ENCODE data around the gene CYS1.

CYS1 gene

GRCh38 chr2:10091182-10091888 lies 11.1 kb upstream of the CYS1 start:
- no peak for DNase-seq

GRCh38 chr2:10089565-10090190 lies 9.5 kb upstream of the CYS1 start:
- DNase-seq, result no peak

DNA sequence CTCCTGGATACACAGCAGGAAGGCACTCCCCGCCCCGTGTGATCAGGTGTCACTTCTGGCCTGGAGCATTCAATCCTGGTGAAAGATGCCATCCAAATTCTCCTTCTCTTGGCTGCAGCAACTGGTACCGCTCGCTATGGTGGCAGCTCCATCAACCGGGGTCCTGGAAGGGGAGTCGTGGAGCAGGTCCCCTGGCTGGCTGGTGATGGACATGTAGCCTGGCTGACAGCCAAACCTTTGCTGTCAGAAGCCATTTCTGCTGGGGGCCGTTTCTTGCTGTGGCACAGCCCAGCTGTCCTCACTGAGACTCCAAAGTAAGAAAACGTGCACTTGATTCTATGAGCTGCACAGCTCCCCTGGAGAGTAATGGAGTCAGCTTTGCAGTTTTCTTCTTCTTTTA lies 7.1 kb upstream of the CYS1 start:
- no peak for DNase-seq

DNA sequence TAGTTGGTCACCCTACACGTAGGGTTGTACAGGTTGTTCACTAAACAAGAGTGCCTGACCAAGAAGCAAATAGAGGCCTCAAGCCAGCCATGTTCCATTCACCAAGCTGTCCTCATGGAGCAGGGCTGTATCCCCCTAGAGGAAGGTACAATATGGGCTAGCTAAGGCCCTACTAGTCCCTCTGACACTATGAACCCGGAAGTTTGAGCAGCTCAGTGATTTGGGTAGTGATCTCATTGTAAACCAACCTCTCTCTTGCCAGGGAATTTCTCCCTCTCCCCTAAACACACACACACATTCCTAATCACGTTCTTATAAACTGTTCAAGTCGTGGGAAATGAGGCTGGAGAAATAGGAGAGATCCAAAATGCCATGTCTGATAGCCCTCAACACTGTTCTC lies 6.7 kb upstream of the CYS1 start:
- DNase-seq, result no peak

DNA sequence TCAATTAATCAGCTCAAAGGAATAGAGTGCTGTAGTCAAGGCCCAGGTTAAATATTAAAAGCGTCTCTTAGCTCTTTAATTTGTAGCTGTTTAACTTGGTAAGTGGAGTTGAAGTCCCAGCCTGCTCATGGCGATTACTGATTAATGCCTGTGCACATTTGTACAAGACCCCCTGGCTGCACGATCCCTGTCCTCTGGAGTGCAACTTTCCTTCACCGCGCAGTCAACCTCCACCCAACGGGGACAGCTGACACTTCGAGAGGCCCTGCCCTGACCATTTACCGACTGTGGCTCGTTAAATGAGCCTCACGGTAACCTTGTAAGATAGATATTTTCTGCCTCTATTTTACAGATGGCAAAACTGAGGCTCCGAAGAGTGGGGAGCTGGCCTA lies 5.5 kb upstream of the CYS1 start:
- no peak for DNase-seq

DNA sequence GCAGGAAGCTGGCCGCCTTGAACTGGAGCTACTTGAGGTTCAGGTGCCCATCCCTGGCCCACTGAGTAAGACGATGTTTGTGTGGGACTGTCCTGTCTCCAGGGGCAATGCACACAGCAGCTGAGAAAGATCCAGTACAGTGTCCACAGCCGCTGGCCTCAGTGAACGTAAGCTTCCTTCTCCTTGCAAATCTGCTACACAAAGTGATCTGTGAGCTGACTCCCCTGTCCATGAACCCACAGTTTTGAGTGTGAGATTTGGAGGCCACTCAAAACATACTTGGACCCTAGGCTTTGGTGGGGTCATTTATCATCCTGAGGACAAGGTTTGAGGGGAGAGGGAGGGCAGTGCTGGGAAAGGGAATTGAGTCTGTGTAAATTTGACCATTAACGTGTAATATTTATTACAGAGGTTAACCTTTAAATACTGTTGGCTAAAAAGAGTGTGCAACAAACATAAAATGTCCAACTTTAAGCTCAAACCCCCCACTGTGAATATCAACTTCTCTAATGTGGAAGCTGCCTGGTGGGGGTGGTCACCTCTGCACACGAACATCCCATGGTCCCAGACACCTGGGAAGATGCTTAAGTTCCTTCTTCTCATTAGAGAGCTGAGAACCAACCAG lies 4.9 kb upstream of the CYS1 start:
- DNase-seq, result no peak

DNA sequence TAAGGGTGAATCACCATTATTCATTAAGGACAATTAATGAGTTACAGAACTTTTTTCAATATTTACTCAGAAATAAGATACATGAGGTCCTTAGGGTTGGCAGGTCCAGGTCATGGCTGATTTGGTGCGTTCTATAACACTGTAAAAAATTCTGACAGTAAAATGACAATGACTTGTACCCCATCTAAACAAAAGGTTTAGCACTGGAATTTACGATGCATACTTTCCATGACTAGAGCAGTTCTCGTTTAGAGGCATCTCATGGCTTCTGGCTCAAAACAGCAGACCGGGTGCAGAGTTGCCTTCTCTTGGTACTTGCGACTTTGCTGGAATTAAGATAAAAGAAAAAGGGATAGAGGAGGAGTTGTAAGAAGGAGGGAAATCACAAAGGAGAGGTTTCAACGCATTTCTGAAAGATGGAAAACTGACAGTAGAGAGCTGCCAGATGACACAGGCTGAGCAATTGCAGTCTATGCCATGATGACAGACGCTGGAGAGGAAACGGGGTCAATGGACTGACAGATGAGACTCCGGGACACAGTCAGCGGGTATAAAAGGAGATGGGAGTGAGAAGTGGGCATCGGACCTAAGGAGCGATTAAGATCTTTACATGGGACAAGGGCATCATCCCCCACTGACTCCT lies 4.1 kb upstream of the CYS1 start:
- no peak for DNase-seq

DNA sequence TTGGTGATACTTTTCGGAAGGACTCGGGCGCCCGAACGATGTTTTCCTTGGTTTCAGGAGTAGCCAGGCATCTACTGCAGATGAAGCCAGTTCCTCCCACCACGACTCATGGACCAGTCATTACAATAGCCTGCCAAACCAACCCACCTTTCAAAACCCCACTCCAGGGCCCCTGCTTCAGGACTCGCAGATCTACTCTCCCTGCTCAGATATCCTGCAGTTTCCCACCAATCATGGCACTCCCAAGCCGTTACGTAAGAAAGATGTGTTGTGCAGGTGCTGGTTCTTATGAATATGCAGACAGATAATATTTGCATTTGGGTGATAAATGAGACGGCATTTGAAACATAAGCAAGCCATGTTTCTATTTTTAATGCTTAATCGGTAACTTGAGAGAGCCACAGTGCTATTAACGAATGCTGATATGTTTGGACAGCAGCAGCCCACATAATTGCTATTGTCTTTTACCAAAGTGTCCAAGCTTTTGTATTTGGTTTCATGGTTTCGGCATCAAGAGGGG lies 3.5 kb upstream of the CYS1 start:
- DNase-seq, result no peak

GRCh38 chr2:10083046-10083445 lies 2.8 kb upstream of the CYS1 start:
- no peak for DNase-seq

GRCh38 chr2:10080536-10081304 lies 509 bp upstream of the CYS1 start:
- no peak for DNase-seq

DNA sequence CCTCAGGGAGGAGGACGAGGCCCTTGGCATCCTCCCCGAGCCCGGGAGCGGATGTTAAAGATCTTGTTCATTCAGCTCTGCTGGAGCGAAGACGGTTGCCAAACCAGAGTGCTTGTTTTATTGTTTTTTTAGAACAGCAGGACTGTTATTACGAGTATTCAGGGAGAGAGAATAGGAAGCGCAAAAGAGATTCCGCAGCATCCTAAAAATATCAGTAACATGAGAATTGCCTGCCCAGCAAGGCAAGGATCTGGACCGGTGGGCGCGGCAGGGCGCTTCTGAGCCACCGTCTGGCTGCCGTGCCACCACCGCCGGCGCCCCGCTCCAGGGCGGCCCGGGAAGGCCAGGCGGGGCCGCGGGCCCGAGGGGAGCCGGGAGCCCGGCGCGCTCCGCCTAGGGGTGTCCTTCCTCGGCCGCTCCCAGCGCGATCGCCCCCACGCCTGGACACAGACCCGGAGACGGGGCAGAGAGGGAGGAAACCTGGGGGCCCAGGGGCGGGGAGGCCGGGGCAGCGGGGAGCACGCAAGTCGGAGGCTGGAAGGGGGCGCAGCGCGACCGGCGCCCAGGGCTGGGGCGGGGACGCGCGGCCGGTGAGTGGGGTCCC lies 843 bp downstream of the CYS1 start:
- DNase-seq, result peak; percentile 54

DNA sequence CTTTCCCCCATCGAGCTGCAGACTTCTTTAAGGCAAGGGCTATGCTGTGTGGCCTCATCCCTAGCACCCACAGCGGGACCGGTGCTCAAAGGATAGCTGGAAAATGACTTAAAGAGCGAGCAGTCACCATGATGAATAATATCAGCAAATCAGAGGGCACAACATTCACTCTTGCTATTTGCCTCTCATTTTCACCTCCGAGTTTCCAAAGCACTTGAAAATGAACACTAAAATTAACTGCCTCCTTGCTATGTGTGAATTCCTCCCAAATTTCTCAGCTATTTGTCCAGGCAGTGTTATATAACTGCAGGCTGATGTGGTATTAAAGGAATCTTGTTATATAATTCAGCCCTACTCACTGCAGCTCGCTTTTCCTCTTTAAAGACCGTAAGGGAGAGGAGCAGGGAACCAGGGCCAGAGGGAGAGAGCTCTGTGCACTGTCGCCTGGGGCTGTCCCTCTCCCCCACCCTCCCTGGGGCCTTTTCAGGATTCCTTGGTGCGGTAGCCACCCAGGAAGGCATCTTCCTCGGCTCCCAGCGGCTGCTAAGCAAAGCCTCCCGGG lies 1.4 kb downstream of the CYS1 start:
- no peak for DNase-seq

- DNase-seq, result no peak
Measured at GRCh38 chr2:10078001-10078400, 2.2 kb downstream of the CYS1 start.

GRCh38 chr2:10076988-10077527 lies 3.2 kb downstream of the CYS1 start:
- DNase-seq, result no peak

DNA sequence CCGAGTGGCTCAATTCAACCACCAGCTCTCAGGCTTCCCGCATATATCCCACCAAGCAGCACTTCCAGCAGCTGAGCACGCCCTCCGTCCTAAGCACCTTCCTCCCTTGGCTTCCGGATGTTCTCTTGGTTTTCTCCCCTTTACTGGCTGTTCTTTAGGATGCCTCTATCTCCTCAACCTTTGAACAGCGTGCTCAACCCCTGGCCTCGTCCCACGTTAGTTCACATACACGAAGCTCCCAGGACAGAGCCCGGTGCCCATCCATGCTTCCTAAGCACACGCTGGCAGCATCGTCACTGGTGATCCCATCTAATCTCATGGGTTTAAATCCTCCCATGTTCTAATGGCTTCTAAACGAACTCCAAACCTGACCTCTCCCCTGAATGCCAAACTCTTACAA lies 3.7 kb downstream of the CYS1 start:
- DNase-seq, result no peak

DNA sequence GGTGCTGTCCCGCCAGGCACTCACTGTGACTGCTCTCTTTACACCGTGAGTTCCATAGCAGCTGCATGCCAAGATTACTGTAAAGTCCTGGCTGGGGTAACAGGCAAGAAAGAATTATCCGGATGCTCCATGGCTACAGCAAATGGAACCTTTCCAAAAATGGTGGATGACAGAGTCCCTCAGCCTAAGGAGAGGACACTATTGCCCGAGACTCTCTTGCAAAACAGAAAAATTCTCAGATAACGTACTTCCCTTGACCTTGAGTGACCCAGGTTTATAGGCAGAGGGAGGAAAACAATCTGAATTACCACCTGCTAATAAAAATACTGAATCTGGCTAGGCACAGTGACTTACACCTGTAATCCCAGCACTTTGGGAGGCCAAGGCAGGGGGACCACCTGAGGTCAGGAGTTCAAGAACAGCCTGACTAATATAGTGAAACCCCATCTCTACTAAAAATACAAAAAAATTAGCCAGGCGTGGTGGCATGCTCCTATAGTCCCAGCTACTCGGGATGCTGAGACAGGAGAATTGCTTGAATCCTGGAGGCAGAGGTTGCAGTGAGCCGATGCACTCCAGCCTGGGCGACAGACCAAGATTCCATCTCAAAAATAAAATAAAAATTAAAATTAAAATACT lies 4.5 kb downstream of the CYS1 start:
- DNase-seq, result no peak

DNA sequence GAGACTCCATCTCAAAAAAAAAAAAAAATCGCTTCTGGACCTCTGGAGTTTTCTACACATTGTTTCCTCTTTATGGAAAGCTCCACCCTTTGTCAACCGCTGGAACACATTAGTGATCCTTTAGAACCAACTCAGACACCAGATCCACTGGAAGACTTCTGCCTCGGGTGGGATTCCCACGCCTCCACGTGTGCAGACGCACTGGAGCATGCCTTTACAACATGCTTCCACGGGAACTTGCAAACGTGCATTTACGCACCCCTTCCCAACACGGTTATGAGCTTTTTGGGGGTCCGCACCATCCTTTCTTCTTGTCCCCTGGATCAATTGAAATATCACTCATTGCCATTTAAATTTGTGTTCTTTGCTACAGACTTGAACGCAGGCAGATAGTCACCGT lies 5.1 kb downstream of the CYS1 start:
- DNase-seq, result no peak

DNA sequence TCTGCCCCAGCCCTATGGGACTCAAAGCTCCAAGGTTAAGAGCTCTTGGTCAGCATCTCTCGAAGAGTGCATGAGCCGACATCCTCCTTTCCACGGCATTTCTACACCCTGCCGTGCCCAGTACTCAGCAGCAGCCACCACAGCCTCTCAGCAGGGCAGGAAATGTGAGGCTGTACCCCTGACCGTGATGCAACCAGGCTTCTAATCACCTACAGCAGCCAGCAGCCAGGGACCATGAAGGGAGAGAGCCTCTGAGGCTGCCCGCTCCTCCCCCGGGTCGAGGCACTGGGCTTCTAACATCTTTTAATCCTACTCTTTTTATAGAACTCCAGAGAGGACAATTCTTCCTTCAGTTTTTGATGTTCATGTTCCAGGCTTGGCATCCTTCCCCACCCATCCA lies 6.5 kb downstream of the CYS1 start:
- DNase-seq, result no peak

DNA sequence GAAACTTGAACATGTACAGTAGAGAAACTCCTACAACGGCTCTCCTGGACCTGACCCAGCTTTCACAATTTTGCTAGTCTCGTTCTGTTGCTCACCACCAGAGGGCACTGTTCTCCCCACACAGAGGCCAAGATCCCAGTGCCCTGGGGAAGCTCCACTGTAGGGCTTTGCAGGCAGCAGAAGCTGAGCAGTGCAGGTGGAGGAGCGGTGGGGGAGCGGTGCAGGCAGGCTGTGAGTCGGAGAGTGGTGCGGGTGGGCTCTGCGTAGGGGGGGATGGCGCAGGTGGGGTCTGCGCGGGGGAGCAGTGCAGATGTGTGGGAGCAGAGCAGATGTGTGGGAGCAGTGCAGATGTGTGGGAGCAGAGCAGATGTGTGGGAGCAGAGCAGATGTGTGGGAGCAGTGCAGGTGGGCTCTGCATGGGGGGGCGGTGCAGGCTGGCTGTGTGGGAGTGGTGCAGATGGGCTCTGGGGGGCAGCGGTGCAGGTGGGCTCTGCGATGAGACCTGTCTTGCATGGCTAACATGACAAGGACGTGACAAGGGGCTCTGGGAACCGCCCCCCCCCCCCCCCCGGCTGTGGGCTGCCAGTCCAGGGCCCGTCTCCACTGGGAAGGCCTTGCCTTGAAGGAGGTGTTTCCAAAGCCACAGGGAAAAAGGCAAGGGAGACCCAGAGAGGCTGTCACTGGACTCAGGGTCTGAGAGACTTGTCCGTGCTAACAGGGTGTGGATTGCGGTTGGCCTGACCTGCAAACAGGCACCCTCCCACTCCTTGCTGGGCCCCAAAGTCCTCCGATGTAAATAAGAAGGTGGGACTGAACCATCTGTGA lies 7.3 kb downstream of the CYS1 start:
- DNase-seq, result peak; percentile 85

DNA sequence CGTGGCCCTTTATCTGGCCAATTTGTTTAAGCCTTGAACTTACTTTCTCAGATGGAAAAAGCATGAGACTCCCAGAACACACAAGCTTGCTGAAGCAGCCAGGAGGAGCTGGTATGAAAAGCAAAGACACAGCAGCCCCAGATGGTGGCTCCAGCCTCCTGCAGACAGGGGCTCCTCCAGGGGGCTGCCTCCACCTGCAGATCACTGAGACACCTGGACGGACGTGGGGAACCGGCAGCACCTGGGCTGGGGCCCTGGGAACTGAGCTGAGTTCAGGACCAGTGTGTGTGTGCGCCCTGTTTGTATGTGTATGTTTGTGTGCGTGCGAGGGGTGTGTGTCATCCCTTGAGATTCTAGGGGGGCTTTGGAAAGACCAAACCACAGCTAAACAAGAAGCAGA lies 8.6 kb downstream of the CYS1 start:
- DNase-seq, result no peak

DNA sequence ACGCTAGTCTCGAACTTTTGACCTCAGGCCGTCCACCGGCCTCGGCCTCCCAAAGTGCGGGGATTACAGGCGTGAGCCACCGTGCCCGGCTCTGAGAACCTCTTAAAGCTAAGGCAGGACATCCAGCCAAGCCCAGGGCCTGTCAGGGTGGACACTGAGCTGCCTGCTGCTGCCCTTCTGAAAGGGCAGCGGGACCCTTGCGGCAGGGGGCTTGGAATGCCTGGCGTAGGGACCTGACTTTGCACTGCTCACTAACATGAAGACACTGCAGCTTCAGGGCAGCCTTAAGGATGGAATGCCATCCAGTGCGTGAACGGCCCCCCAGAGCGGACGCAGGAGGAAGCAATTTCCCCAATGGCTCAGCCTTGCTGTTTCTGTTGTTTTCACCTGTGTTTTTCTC lies 9.0 kb downstream of the CYS1 start:
- no peak for DNase-seq

Measured in DMS79 (cell line).